ENCODE measurements around the gene AMOTL2.

AMOTL2 gene

GRCh38 chr3:134327594-134327975, 46.7 kb downstream of the AMOTL2 start:
- no peak for TF ChIP-seq CTCF (IDR thresholded peaks at IDR 0.05; ENCODE audit: insufficient read depth, missing control alignments)
- no peak for FAIRE-seq
- DNase-seq (ENCODE audit: insufficient read length, low spot score) = no peak

GRCh38 chr3:134326760-134327593, 47.3 kb downstream of the AMOTL2 start:
- DNase-seq (ENCODE audit: insufficient read length, low spot score) (no peak), FAIRE-seq (no peak)
- no peak for TF ChIP-seq CTCF (IDR thresholded peaks at IDR 0.05; ENCODE audit: insufficient read depth, missing control alignments)

GRCh38 chr3:134326126-134326525, 48.1 kb downstream of the AMOTL2 start:
- no peak for TF ChIP-seq CTCF (IDR thresholded peaks at IDR 0.05; ENCODE audit: insufficient read depth, missing control alignments)
- FAIRE-seq (no peak), DNase-seq (ENCODE audit: insufficient read length, low spot score) (no peak)

- DNase-seq (ENCODE audit: insufficient read length, low spot score) (no peak), FAIRE-seq (no peak)
- TF ChIP-seq CTCF (IDR thresholded peaks at IDR 0.05; ENCODE audit: insufficient read depth, missing control alignments) = no peak
Observed at GRCh38 chr3:134325706-134326105, 48.5 kb downstream of the AMOTL2 start.

GRCh38 chr3:134325061-134325705, 49.1 kb downstream of the AMOTL2 start:
- DNase-seq (ENCODE audit: insufficient read length, low spot score) = no peak
- FAIRE-seq = no peak
- TF ChIP-seq CTCF (IDR thresholded peaks at IDR 0.05; ENCODE audit: insufficient read depth, missing control alignments) = no peak

DNA sequence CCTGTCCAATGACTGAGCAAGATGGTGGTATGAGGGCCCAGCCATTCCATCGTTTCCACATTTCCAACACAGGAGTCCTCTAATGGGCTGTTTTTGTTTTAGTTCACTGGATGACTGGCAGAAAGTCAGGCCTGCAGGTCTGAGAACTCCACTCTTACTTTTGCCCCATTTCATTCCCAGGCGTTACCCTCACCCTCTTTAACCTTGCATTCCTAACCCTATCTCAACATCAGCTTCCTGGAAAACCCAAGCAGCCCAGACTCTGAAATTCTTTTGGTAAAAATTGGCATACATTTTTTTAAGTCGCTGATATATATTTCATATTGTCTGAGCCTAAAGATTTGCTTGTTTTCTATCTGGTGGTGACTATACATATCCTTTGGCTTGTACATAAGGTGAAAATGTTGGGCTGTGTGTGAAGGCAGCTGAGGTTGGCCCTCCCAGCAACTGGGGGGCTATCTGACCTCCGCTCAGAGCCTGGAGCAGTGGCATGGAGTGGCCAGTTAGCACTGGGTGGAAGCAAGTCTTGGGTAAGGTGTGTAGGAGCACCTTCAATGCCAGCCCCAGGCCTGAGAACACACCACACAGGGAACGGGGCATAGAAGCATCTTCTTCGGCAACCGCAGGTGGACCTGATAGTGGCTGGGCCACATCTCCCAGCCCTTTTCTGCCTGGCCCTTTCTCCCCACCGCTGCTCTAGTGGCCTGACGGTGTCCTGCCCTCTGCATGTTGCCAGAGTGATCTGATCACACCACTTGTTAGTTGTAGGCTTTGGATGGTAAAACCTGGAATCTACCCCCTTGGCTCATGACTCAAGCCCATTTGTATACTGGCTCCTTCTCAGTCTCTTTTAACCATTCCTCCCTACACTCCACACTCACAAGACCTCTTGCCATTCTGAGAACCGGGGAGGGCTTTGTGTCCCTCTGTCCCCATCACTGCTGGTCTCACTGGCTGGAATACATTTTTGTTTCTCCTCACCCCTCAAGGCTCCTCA, 50.0 kb downstream of the AMOTL2 start:
- FAIRE-seq = no peak
- no peak for DNase-seq (ENCODE audit: insufficient read length, low spot score)
- TF ChIP-seq CTCF (IDR thresholded peaks at IDR 0.05; ENCODE audit: insufficient read depth, missing control alignments) = no peak
